K562 (cell line): ENCODE measurements around the gene ATF5. TPM values are rescaled to one million over a fixed set of nuclear protein-coding genes. Genes with fewer than 3 reads are reported as not detected.

ENCODE experiments used
- ATF7 ChIP-seq: fragments of 450-650 bp; IDR thresholded peaks from 2 replicates; pipeline ENCODE4 v1.7.1; 2014; ENCODE audit warnings: mild to moderate bottlenecking, moderate library complexity
- BMI1 ChIP-seq: fragments of 150-350 bp; IDR thresholded peaks from 2 replicates; pipeline ENCODE4 v1.6.1; 2014; ENCODE audit warnings: low read length
- ETV6 ChIP-seq, 3 experiments: fragments of 150-350 bp in 1 of 3; sonication (generic) in 1 of 3; formaldehyde crosslinking in 1 of 3; IDR thresholded peaks; 2 replicates each; pipeline versions ENCODE4 v1.6.1 to v1.8.0; 2014 to 2022; ENCODE audit warnings: borderline replicate concordance in 2 of 3, low read depth in 2 of 3, antibody characterized with exemption in 1 of 3, low read length in 1 of 3, mild to moderate bottlenecking in 1 of 3, missing genetic modification reagents in 1 of 3
- EWSR1 ChIP-seq: fragments of 450-650 bp; IDR thresholded peaks from 2 replicates; pipeline ENCODE4 v1.6.1; 2018; ENCODE audit warnings: borderline replicate concordance, mild to moderate bottlenecking, low read depth, moderate library complexity; ENCODE audit not compliant: partially characterized antibody
- FOXK2 ChIP-seq, 2 experiments: fragments of 450-650 bp; IDR thresholded peaks in 1 of 2; conservative IDR thresholded peaks in 1 of 2; 2 replicates each; pipeline ENCODE4 v1.6.1; 2016; ENCODE audit warnings: low read depth in 2 of 2, mild to moderate bottlenecking in 1 of 2
- FOXP4 ChIP-seq: sonication (generic); formaldehyde crosslinking; IDR thresholded peaks from 2 replicates; pipeline ENCODE4 v1.8.0; 2022; ENCODE audit warnings: mild to moderate bottlenecking, missing genetic modification reagents, borderline replicate concordance
- HIVEP1 ChIP-seq: fragments of 250-450 bp; sonication (Bioruptor Pico); IDR thresholded peaks from 2 replicates; pipeline ENCODE4 v1.4.0; 2020; ENCODE audit warnings: mild to moderate bottlenecking
- IRF1 ChIP-seq: sonication (generic); formaldehyde crosslinking; IDR thresholded peaks from 2 replicates; pipeline ENCODE4 v1.8.0; 2022; ENCODE audit warnings: missing genetic modification reagents, mild to moderate bottlenecking, borderline replicate concordance
- MCM7 ChIP-seq, 2 experiments: fragments of 450-650 bp; IDR thresholded peaks; 2 replicates each; pipeline ENCODE4 v1.6.1; 2016 to 2018
- MEIS2 ChIP-seq: fragments of 450-650 bp; IDR thresholded peaks from 2 replicates; pipeline ENCODE4 v1.6.1; 2014; ENCODE audit warnings: mild to moderate bottlenecking; ENCODE audit not compliant: partially characterized antibody
- MYNN ChIP-seq, 2 experiments: sonication (generic); formaldehyde crosslinking in 1 of 2; IDR thresholded peaks; 2 replicates each; pipeline versions ENCODE4 v1.5.0 to v1.6.1; 2016 to 2020; ENCODE audit warnings: antibody characterized with exemption in 1 of 2, missing genetic modification reagents in 1 of 2
- RFX1 ChIP-seq: fragments of 450-650 bp; IDR thresholded peaks from 2 replicates; pipeline ENCODE4 v1.6.1; 2016; ENCODE audit warnings: mild to moderate bottlenecking, moderate library complexity
- SP1 ChIP-seq: sonication (generic); formaldehyde crosslinking; IDR thresholded peaks from 2 replicates; pipeline ENCODE4 v1.8.1; 2022; ENCODE audit warnings: mild to moderate bottlenecking, missing genetic modification reagents
- SRSF7 ChIP-seq: fragments of 200-400 bp; formaldehyde crosslinking; optimal IDR thresholded peaks from 2 replicates; pipeline ENCODE3; 2017; ENCODE audit warnings: mild to moderate bottlenecking, low read depth, low read length
- TARDBP ChIP-seq: fragments of 450-650 bp; IDR thresholded peaks from 2 replicates; pipeline ENCODE4 v1.6.1; 2016
- YY1 ChIP-seq, 3 experiments: IDR thresholded peaks; 2 replicates each; pipeline ENCODE4 v1.6.1; 2011; ENCODE audit warnings: low read length in 2 of 3, mild to moderate bottlenecking in 2 of 3, moderate library complexity in 2 of 3, borderline replicate concordance in 1 of 3, control low read depth in 1 of 3, low read depth in 1 of 3; ENCODE audit not compliant: insufficient read depth in 3 of 3, insufficient replicate concordance in 2 of 3, control insufficient read depth in 1 of 3, insufficient read length in 1 of 3; ENCODE audit errors: extremely low read depth in 1 of 3
- ZNF121 ChIP-seq: sonication (generic); formaldehyde crosslinking; conservative IDR thresholded peaks from 2 replicates; pipeline ENCODE4 v1.8.0; 2022; ENCODE audit warnings: missing genetic modification reagents
- ZNF184 ChIP-seq: sonication (generic); formaldehyde crosslinking; IDR thresholded peaks from 2 replicates; pipeline ENCODE4 v1.5.0; 2020; ENCODE audit warnings: missing genetic modification reagents
- polyA plus RNA-seq, 8 experiments: library from polyadenylated mRNA; depleted of rRNA in 4 of 8; stranded (reverse) in 5 of 8; unstranded in 3 of 8; fragments of >200 nt; fragmentation: Nextera tagmentation in 2 of 8; fragmentation: Illumina TruSeq in 1 of 8; extraction: Ambion mirVana in 2 of 8; extraction: Trizol in 1 of 8; gene quantifications; 2 replicates each; pipeline versions ENCODE4 v1.2.1 to v1.2.3, GENCODE V29; 2011 to 2014; ENCODE audit warnings: inconsistent platforms in 1 of 8, missing spikeins in 1 of 8
- total RNA-seq, 7 experiments: library from RNA; depleted of rRNA in 6 of 7; stranded (reverse); fragments of >200 nt in 6 of 7; fragmentation: Illumina TruSeq in 2 of 7; extraction: Trizol in 2 of 7; gene quantifications; 2 replicates each; pipeline versions ENCODE4 v1.2.1 to v1.2.3, GENCODE V29; 2011 to 2021; ENCODE audit warnings: low replicate concordance in 1 of 7
- TF ChIP-seq, protein P1 (sequence below): fragments of 250-450 bp; sonication (Bioruptor Pico); IDR thresholded peaks from 2 replicates; pipeline ENCODE4 v1.5.0; 2021
- TF ChIP-seq, protein P2 (sequence below): fragments of 150-350 bp; IDR thresholded peaks from 2 replicates; pipeline ENCODE4 v1.6.1; 2014; ENCODE audit warnings: low read depth, mild to moderate bottlenecking, low read length, borderline replicate concordance

Gene ATF5
- total and polyA plus RNA-seq, 9 of the 15 experiments (the other 6 are each of a cell fraction or from before 2014, with no cell fraction given), result 3.0 to 57.6 (median 11.1) TPM

GRCh38 chr19:49929121-49929610 lies at the start of gene ATF5, which contains the start of gene NUP62 (continued):
- TF ChIP-seq SRSF7 (no peak), ZNF184 (CRISPR knock-in tag) (no peak), YY1 (IDR thresholded peaks at IDR 0.05; ENCODE audit: borderline replicate concordance in 1 of 3, control insufficient read depth in 1 of 3, extremely low read depth in 1 of 3, insufficient read depth in 3 of 3, insufficient read length in 1 of 3, insufficient replicate concordance in 2 of 3, low read depth in 1 of 3, low read length in 2 of 3) (peak in 2 of 3 experiments; percentile 33 to 57), RFX1 (no peak), MEIS2 (peak; percentile 94), MYNN (IDR thresholded peaks at IDR 0.05) (no peak), MYNN (CRISPR knock-in tag; IDR thresholded peaks at IDR 0.05) (no peak), IRF1 (CRISPR knock-in tag) (no peak), FOXK2 (conservative IDR thresholded peaks at IDR 0.05 in 1 of 2, IDR thresholded peaks at IDR 0.05 in 1 of 2; ENCODE audit: low read depth in 2 of 2) (no peak), TARDBP (no peak), MCM7 (IDR thresholded peaks at IDR 0.05) (no peak), BMI1 (no peak), ETV6 (IDR thresholded peaks at IDR 0.05; ENCODE audit: borderline replicate concordance in 1 of 2, low read depth in 2 of 2, low read length in 1 of 2) (no peak), ETV6 (CRISPR knock-in tag; IDR thresholded peaks at IDR 0.05; ENCODE audit: borderline replicate concordance) (no peak), FOXP4 (CRISPR knock-in tag) (no peak), ATF7 (peak; percentile 58; the same call in 1 of the 2 replicates), HIVEP1 (CRISPR knock-in tag) (peak; percentile 35; the same call in 1 of the 2 replicates), SP1 (CRISPR knock-in tag) (peak; percentile 73), EWSR1 (no peak), ZNF121 (no peak)
- TF ChIP-seq, protein P1, sequence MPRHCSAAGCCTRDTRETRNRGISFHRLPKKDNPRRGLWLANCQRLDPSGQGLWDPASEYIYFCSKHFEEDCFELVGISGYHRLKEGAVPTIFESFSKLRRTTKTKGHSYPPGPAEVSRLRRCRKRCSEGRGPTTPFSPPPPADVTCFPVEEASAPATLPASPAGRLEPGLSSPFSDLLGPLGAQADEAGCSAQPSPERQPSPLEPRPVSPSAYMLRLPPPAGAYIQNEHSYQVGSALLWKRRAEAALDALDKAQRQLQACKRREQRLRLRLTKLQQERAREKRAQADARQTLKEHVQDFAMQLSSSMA (CRISPR knock-in tag), result peak; percentile 85; the same call in 1 of the 2 replicates
- TF ChIP-seq, protein P2, sequence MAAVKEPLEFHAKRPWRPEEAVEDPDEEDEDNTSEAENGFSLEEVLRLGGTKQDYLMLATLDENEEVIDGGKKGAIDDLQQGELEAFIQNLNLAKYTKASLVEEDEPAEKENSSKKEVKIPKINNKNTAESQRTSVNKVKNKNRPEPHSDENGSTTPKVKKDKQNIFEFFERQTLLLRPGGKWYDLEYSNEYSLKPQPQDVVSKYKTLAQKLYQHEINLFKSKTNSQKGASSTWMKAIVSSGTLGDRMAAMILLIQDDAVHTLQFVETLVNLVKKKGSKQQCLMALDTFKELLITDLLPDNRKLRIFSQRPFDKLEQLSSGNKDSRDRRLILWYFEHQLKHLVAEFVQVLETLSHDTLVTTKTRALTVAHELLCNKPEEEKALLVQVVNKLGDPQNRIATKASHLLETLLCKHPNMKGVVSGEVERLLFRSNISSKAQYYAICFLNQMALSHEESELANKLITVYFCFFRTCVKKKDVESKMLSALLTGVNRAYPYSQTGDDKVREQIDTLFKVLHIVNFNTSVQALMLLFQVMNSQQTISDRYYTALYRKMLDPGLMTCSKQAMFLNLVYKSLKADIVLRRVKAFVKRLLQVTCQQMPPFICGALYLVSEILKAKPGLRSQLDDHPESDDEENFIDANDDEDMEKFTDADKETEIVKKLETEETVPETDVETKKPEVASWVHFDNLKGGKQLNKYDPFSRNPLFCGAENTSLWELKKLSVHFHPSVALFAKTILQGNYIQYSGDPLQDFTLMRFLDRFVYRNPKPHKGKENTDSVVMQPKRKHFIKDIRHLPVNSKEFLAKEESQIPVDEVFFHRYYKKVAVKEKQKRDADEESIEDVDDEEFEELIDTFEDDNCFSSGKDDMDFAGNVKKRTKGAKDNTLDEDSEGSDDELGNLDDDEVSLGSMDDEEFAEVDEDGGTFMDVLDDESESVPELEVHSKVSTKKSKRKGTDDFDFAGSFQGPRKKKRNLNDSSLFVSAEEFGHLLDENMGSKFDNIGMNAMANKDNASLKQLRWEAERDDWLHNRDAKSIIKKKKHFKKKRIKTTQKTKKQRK, result no peak
